NCI-H2196 (cell line): ENCODE measurements around the gene GPC6.

Experiments used
- DNase-seq: peaks from one replicate; lab custom pipeline; 2025; ENCODE audit not compliant: unreplicated experiment; lab: John Stamatoyannopoulos, UW

GPC6 gene

DNA sequence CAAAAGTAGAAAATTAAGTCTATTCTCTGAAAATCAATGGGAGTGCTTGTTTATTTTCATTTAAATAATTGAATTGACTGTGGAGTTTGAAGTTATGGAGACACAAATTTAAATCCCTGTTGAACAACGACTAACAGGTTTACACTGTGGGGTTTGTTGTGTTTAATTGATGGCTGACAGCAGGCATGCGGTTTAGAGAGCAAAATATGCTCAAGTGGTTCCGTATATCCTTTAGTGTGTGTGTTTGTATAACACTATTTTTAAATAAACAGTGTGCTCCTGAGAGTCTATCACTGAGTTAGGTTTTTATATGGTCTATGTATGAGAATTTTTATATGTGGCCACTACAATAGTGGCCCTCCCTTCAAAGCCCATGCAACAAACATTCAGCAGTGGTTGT, 332.0 kb downstream of the GPC6 start:
- DNase-seq = no peak

- no peak for DNase-seq
Observed at GRCh38 chr13:93559718-93560117, 333.1 kb downstream of the GPC6 start.

- DNase-seq = no peak
Observed at GRCh38 chr13:93561576-93562225, 335.1 kb downstream of the GPC6 start.

DNA sequence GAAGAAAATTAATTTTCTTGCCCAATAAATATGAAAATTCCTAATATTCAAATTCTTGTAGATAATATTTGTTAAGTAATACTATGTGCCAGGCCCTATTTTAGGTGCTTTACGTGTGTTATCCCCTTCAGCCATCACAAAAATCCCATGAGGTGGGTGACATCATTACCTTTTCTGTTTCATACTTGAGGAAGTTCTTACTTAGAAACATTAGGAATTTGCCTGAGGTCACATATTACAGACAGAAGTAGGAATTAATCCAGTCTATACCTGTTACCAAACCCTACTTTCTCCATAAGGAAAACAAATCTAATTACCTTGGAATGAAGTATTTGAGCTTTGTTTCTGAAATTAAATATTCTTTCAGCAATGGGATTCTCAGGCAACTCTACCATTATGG, 336.1 kb downstream of the GPC6 start:
- DNase-seq = no peak

- DNase-seq = no peak
Observed at GRCh38 chr13:93577105-93577504, 350.5 kb downstream of the GPC6 start.

DNA sequence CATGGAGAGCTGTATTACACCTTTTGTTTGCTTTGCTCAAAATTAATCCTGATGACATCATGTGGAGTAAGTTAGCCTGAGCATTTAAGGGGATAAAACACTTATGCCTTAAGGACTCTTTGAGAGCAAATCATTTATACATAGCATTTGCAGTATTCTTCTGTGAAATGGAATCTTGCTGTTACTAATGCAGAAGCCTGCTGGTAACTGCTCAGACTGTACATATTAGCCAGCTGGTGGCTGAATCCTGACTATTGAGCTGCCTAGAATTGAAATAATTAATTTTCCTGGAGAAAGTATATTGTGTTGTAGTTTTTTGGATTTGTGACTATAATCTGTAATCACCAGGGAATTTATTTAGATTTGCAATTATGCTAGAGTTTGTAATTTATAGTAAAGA, 363.2 kb downstream of the GPC6 start:
- DNase-seq = no peak

GRCh38 chr13:93603043-93603442, 376.4 kb downstream of the GPC6 start:
- DNase-seq = no peak

DNA sequence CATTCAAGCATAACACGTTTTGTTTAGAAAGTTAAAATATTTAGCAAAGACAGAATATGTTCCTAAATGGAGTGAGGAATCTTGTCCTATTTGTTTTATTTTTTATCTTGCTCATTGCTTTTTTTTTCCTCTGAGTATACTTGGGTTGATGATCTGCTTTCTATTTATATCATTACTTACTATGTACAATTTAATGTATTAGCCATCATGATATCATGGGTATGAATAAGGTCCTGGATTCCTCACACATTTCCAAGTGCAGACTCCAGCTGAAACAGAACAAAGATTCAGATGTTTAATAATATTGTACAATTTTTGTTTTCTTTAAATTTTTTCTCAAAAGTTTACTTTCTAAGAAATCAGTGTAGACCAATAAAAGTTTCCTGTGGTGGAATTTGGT, 388.2 kb downstream of the GPC6 start:
- no peak for DNase-seq

DNA sequence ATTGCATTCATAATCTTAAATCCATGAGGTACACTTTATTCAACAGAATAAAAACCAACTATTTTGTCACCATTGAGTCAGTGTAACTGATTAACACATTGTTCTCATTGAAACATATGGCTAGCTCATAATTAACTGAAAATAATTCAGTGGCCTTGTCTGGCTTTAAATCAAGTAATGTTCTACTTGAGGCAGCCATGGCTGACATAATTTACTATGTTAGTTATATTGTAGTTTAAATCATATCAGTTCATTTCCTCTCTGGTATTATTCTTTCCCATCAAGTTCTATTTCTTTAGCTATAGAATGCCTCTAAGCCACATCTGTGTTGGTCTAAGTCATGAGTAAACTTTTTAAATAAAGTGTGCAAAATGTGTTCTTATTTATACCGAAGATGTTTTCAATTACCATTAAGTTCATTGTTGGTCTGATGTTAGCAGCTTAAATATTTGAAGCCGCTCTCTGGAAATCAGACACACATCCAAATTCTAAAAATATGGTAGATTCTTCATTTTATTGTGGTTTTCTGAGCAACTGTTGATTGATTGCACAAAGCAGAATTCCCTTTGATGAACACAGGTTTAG, 393.7 kb downstream of the GPC6 start:
- no peak for DNase-seq

- no peak for DNase-seq
Observed at GRCh38 chr13:93621051-93621450, 394.4 kb downstream of the GPC6 start.

DNA sequence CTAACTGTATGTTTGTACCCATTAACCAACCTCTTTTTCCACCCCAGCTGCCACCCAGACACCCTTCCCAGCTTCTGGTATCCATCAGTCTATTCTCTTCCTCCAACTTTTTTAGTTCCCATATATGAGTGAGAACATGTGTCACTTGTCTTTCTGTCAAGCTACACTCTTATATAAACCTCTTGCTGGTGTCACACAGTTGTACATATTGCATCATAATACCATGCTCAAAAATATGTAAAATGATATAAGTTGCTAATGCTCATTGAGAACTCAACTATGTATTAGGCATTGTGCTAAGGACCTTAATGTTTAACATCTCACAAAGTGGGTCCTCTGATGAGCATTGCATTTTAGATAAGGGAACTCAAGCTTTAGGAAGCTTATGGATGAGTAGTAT, 395.4 kb downstream of the GPC6 start:
- DNase-seq = no peak

DNA sequence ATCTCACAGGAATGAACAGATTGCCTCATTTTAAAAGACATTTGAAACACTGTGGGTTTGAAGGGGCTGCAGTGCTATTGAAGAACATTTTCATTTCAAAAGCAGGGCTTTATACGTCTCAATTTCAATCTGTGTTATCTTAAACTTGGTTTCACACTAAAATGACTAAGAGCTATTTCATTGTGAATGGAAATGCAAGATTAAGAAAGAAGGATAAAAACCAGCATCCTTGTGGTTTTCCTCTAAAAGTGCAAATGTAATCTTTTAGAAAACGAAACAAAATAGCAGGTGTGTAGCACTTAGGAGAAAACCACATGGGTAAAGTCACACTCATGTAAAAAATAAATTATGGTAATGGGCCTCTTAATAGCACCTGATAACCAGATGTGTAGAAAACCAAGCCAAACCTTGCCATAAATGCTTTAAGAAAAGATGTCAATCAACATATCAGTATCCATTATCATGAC, 397.7 kb downstream of the GPC6 start:
- DNase-seq = no peak

DNA sequence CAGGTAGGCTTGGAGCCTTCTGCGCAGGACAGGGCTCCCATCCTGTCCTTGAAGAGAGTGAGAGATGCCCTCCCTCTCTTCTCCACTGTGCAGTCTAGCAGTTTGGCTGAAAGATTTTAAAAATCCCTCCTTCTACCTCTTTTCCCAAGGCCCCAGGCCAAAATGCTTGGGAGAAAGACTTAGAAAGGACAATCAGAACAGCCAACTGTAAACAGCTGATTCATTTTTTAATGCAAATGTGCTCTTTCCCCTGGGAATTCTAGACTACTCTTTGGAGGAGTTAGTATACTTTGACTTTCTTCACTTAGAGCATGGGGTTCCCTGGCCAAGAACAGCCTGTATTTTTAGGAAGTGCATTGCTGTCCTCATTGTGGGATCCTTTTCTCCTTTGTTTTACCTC, 398.9 kb downstream of the GPC6 start:
- no peak for DNase-seq

DNA sequence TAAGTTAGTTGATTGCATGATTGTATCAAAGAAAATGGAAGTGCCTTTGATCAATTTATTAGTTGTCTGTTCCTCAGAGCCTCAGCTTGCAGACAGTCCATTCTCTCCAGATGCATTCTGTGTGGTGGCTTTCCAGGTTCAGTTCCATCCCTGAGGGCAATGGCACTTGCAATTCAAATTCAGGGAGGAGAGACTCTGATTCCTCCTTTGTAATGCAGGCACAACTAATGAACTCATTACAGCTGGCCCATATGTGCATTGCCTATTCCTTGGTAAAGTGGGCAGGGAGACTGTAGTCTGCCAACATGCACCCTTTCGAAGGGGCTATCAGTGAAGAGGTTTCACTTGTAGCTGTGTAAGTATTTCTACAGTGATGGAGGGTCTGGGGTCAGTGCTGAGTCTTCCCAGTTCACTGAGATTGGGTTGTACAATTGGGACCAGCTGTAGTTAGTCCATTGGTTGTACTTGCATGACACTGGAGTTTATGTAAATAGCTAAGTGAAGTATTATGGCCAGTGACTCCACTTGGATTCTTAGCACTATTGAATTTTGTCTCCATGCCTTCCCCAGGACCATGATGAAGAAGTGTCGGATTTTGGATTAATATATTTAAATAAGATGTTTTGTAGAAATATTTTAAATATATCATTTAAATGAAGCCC, 401.7 kb downstream of the GPC6 start:
- no peak for DNase-seq

GRCh38 chr13:93635616-93636032, 409.0 kb downstream of the GPC6 start:
- DNase-seq = no peak

DNA sequence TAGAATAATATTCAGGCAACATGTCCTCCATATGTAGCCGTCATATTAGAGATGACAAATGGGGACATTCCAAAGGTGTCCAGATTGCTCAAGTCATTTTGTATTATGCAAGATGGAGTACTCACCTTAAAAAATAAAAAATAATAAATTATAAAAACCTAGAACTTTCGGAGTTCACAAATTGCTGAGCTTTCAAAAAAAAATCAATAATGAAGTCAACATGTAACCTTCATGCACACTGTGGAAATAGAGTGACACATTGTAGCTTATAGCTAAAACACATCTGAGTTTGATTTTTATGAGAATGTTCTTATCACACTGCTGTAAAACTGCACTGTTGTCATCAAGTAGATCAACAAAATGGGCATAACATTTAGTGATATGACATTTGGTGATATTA, 411.2 kb downstream of the GPC6 start:
- DNase-seq = no peak

DNA sequence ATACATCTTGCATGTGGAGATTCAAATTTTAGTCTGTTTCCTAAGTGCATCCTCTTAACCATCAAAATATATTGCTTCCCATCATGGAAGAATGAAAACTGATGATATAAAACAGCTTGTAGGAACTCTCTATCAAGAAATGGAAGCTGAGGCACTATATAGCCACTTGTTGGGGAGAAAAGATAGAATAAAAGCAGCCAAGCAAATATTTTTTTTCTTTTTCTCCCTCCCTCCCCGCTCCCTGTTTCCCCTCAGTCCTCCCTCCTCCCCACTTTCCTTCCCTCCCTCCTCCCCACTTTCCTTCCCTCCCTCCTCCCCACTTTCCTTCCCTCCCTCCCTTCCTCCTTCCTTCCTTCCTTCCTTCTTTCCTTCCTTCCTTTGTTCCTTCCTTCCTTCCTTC, 413.8 kb downstream of the GPC6 start:
- DNase-seq = no peak

DNA sequence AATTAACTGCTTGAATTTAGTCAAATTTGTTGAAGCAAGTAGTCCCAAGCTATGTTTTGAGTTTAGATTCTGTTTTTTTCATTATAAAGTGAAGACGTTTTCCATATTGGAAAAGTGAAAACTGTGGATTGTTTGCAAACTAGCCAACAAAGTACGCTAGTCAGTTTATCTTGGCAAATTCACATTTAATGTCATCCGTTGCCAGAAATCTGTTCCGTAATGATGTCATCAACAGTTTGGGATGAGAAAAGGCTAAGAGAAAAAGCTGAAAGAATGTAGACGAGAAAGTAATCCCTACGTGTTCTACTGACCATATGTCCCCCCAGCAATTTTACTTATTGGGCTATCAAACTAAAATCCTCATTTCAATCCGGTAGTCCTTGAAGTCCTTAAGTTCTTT, 419.6 kb downstream of the GPC6 start:
- DNase-seq = no peak

GRCh38 chr13:93649496-93649895, 422.9 kb downstream of the GPC6 start:
- no peak for DNase-seq

- DNase-seq = no peak
Observed at GRCh38 chr13:93653776-93654175, 427.2 kb downstream of the GPC6 start.

- DNase-seq = no peak
Observed at GRCh38 chr13:93655154-93655553, 428.5 kb downstream of the GPC6 start.

DNA sequence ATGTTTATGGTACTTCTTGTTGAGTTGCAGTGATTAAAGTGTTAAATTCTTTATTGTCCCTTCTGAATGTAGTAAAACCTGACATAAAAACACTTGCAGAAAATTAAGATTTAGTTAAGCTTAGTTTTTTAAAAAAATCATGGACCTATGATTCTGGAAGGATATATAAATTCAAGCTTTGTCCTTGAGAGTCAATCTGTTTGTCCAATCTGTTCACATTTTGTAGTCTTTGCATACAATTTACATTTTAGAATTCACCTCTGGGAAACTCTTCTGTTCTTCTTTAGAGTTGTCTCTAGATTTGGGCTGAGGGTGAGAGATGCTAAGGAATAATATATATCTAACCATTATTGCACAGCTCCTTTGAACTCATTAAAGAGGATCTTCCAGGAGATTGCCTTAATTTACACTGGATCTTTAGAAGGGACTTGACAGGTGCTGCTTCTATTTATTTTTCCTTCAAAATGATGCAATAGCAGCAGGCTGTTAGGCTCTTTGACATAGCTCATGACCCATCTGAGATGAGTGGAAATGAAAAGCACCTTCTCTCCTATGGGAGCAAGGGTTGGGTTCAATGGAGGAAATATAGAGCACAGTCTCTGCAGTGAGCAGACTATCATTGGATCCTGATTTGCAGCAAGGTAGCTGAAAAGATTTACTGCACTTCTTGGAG, 433.9 kb downstream of the GPC6 start:
- no peak for DNase-seq
